Measurements from ENCODE around the gene CNDP2. TPM values are rescaled to one million over a fixed set of nuclear protein-coding genes. Genes with fewer than 3 reads are reported as not detected.

CNDP2 gene
- total RNA-seq, 4 donors from 2014 or later: 29.5 to 82.8 (median 31.6) TPM

GRCh38 chr18:74457043-74457724 is 39.0 kb upstream of the CNDP2 start, which contains the start of gene DIPK1C:
TSS of gene DIPK1C (minus strand) at chr18:74457308. CDS start at chr18:74457259, 49 bp downstream.
- intact Hi-C loops (cut with DNase I; ENCODE audit: low total_unique reads): no loop called here
- Histone ChIP-seq H3K4me3 (peak within 1 kb of the TSS; percentile 42 to 52 (median 44)), H3K4me1 (peaks cover 0 to 8% of the 10 kb centered on the region in 2 donors), H3K9me3 (no peaks in the 10 kb centered on the region), H3K27ac (no peak within 1 kb of the TSS), H3K36me3 (no peaks in the 10 kb centered on the region), H3K27me3 (peaks cover 12 to 46% (median 26%) of the 10 kb centered on the region in 3 donors)
- DNase-seq (no peak), ATAC-seq (no peak)
- in situ Hi-C loops (cut with MboI; ENCODE audit: low sequenced_read_pairs in 4 of 4): no loop called here
- TF ChIP-seq CTCF (IDR thresholded peaks at IDR 0.05 in 4 of 5, conservative IDR thresholded peaks at IDR 0.05 in 1 of 5): no peak
- TF ChIP-seq POLR2A (IDR thresholded peaks at IDR 0.05): no peak

GRCh38 chr18:74457725-74458421 is 38.3 kb upstream of the CNDP2 start:
- DNase-seq (no peak), ATAC-seq (no peak)
- H3K36me3 ChIP-seq: no peaks in the 10 kb centered on the region
- in situ Hi-C loops (cut with MboI; ENCODE audit: low sequenced_read_pairs in 4 of 4) (no loop called here), intact Hi-C loops (cut with DNase I; ENCODE audit: low total_unique reads) (no loop called here)
- H3K9me3 ChIP-seq: no peaks in the 10 kb centered on the region
- no peak overlapping the region for H3K27ac ChIP-seq
- TF ChIP-seq POLR2A (IDR thresholded peaks at IDR 0.05) (no peak), CTCF (IDR thresholded peaks at IDR 0.05 in 4 of 5, conservative IDR thresholded peaks at IDR 0.05 in 1 of 5) (no peak)
- peaks cover 12 to 46% (median 26%) of the 10 kb centered on the region in 3 donors for H3K27me3 ChIP-seq
- peak overlapping the region in 1 of 4 donors; percentile 52 for H3K4me3 ChIP-seq
- peaks cover 0 to 8% of the 10 kb centered on the region in 2 donors for H3K4me1 ChIP-seq

- peak in 1 of 2 donors; percentile 27 for DNase-seq
- H3K4me3 ChIP-seq: no peak overlapping the region
- peaks cover 0 to 8% of the 10 kb centered on the region in 2 donors for H3K4me1 ChIP-seq
- no peak for TF ChIP-seq POLR2A (IDR thresholded peaks at IDR 0.05)
- TF ChIP-seq CTCF (IDR thresholded peaks at IDR 0.05 in 4 of 5, conservative IDR thresholded peaks at IDR 0.05 in 1 of 5): peak in 2 of 5 experiments; percentile 19 to 30
- in situ Hi-C loops (cut with MboI; ENCODE audit: low sequenced_read_pairs in 4 of 4): no loop called here
- ATAC-seq: peak; percentile 33 to 66
- H3K36me3 ChIP-seq: no peaks in the 10 kb centered on the region
- peak overlapping the region in 2 of 4 donors; percentile 6 to 41 for H3K27ac ChIP-seq
- no peaks in the 10 kb centered on the region for H3K9me3 ChIP-seq
- H3K27me3 ChIP-seq: peaks cover 9 to 29% (median 15%) of the 10 kb centered on the region in 3 donors
- intact Hi-C loops (cut with DNase I; ENCODE audit: low total_unique reads): no loop called here
Observed at GRCh38 chr18:74459889-74460288, 36.3 kb upstream of the CNDP2 start.

- Histone ChIP-seq H3K36me3 (no peaks in the 10 kb centered on the region), H3K4me3 (no peak overlapping the region), H3K4me1 (peaks cover 0 to 8% of the 10 kb centered on the region in 2 donors), H3K9me3 (no peaks in the 10 kb centered on the region), H3K27me3 (peaks cover 7 to 21% (median 10%) of the 10 kb centered on the region in 3 donors), H3K27ac (no peak overlapping the region)
- DNase-seq (no peak), ATAC-seq (no peak)
- TF ChIP-seq CTCF (IDR thresholded peaks at IDR 0.05 in 4 of 5, conservative IDR thresholded peaks at IDR 0.05 in 1 of 5) (no peak), POLR2A (IDR thresholded peaks at IDR 0.05) (no peak)
- intact Hi-C loops (cut with DNase I; ENCODE audit: low total_unique reads) (no loop called here), in situ Hi-C loops (cut with MboI; ENCODE audit: low sequenced_read_pairs in 4 of 4) (no loop called here)
Observed at GRCh38 chr18:74460825-74461224, 35.3 kb upstream of the CNDP2 start.
